Hematopoietic multipotent progenitor cell treated with erythropoietin and hydrocortisone succinate and interleukin-3 and kit ligand, for 17 days (in vitro differentiated cells): ENCODE results near the gene TRIM2.

Source experiments
- DNase-seq: peaks from one replicate; pipeline ENCODE4 v3.0.0-alpha.2; 2015; ENCODE audit warnings: low spot score

TRIM2 gene

GRCh38 chr4:153337686-153338085, 133.4 kb downstream of the TRIM2 start:
- DNase-seq, result no peak

GRCh38 chr4:153341575-153342090, 137.4 kb downstream of the TRIM2 start:
- no peak for DNase-seq

GRCh38 chr4:153342751-153343552, 138.7 kb downstream of the TRIM2 start:
- no peak for DNase-seq

- peak; percentile 76 for DNase-seq
These were observed 140.1 kb downstream of the TRIM2 start, which contains the start of gene MND1 for GRCh38 chr4:153344131-153345011. MND1 (plus strand) TSS chr4:153344688; CDS start chr4:153344738, 50 bp downstream.

- DNase-seq, result peak; percentile 39
These were observed 141.1 kb downstream of the TRIM2 start for GRCh38 chr4:153345012-153345981.

GRCh38 chr4:153346031-153346430, 141.8 kb downstream of the TRIM2 start:
- no peak for DNase-seq

GRCh38 chr4:153346563-153346962, 142.3 kb downstream of the TRIM2 start:
- DNase-seq, result no peak

GRCh38 chr4:153347117-153347516, 142.9 kb downstream of the TRIM2 start:
- no peak for DNase-seq

- DNase-seq, result no peak
These were observed 143.8 kb downstream of the TRIM2 start for GRCh38 chr4:153348006-153348405.

GRCh38 chr4:153349206-153349805, 145.1 kb downstream of the TRIM2 start:
- no peak for DNase-seq

GRCh38 chr4:153362184-153362583, 157.9 kb downstream of the TRIM2 start:
- DNase-seq, result peak; percentile 23

- no peak for DNase-seq
These were observed 159.8 kb downstream of the TRIM2 start for GRCh38 chr4:153364061-153364460.

- DNase-seq, result no peak
These were observed 160.8 kb downstream of the TRIM2 start for GRCh38 chr4:153365003-153365402.

- no peak for DNase-seq
These were observed 162.2 kb downstream of the TRIM2 start for GRCh38 chr4:153366486-153366885.

- no peak for DNase-seq
These were observed 162.8 kb downstream of the TRIM2 start for GRCh38 chr4:153367092-153367491.

GRCh38 chr4:153369021-153369420, 164.8 kb downstream of the TRIM2 start:
- no peak for DNase-seq

- DNase-seq, result no peak
These were observed 167.5 kb downstream of the TRIM2 start for GRCh38 chr4:153371701-153372234.

- no peak for DNase-seq
These were observed 168.8 kb downstream of the TRIM2 start for GRCh38 chr4:153372967-153373562.

- DNase-seq, result no peak
These were observed 170.2 kb downstream of the TRIM2 start for GRCh38 chr4:153374442-153374841.

- no peak for DNase-seq
These were observed 171.1 kb downstream of the TRIM2 start for GRCh38 chr4:153375303-153375702.
